GM12878 (cell line): ENCODE results near the gene ZNF526.

Source experiments
- CTCF ChIP-seq, 3 experiments: IDR thresholded peaks in 2 of 3; conservative IDR thresholded peaks in 1 of 3; 2 replicates each; pipeline ENCODE4 v1.5.1; 2011; ENCODE audit warnings: low read depth in 3 of 3, low read length in 3 of 3, mild to moderate bottlenecking in 3 of 3, control low read depth in 2 of 3, moderate library complexity in 2 of 3, inconsistent platforms in 1 of 3, mixed read lengths in 1 of 3; ENCODE audit not compliant: control insufficient read depth in 2 of 3, insufficient read depth in 1 of 3; ENCODE audit errors: extremely low read depth in 1 of 3
- ELK1 ChIP-seq: IDR thresholded peaks from 2 replicates; pipeline ENCODE4 v1.6.1; 2012; ENCODE audit warnings: low read depth, low read length, improper control_type of control experiment
- IKZF1 ChIP-seq: fragments of 450-650 bp; conservative IDR thresholded peaks from 2 replicates; pipeline ENCODE4 v1.6.1; 2017; ENCODE audit warnings: antibody characterized with exemption, mild to moderate bottlenecking
- NRF1 ChIP-seq: conservative IDR thresholded peaks from 2 replicates; pipeline ENCODE4 v1.6.1; 2011; ENCODE audit warnings: mild to moderate bottlenecking, low read depth, low read length, improper control_type of control experiment
- PBX3 ChIP-seq: IDR thresholded peaks from 2 replicates; pipeline ENCODE4 v1.6.1; 2011; ENCODE audit warnings: mild to moderate bottlenecking, low read depth, low read length, moderate library complexity; ENCODE audit not compliant: insufficient replicate concordance
- RCOR1 ChIP-seq: conservative IDR thresholded peaks from 2 replicates; pipeline ENCODE4 v1.6.1; 2012; ENCODE audit warnings: low read depth, low read length, improper control_type of control experiment
- SMC3 ChIP-seq: IDR thresholded peaks from 2 replicates; pipeline ENCODE4 v1.6.1; 2011; ENCODE audit warnings: low read length, improper control_type of control experiment, borderline replicate concordance
- TF ChIP-seq, protein P1 (sequence below): IDR thresholded peaks from 2 replicates; pipeline ENCODE4 v1.6.1; 2012; ENCODE audit warnings: low read length, inconsistent platforms

DNA sequence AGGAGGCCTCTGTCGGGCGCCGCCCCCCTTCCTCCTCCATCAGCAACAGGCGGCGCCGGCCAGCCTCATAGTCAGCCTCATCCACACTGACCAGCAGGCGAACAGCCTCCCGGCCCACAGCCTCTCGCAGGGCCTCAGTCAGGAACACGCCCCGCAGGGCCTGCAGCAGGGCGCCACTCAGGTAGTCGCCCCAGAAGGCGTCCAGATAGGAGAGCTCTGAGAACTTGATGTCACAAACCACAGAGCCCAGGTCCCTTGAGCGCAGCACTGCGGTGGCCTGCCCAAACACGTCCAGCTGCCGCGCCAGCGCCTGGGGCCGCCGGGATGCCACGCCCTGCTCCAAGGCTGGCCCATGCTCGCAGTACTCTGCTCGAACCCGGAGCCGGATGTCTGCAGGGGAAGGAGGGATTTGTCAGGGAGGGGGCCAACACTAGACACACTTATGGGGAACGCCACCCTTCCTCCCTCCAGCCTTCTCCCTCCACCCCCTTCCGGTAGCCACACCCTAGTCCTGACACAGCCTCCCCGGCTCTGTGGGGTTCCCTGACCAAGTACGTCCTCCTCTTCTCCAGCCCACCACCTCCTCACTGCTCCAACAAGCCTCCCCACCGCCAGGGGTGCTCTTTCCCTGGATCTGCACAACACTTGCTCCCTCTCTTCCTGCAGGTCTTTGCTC, 20.5 kb upstream of the ZNF526 start:
- TF ChIP-seq SMC3 (no peak; the same call in 1 of the 2 replicates), CTCF (IDR thresholded peaks at IDR 0.05 in 2 of 3, conservative IDR thresholded peaks at IDR 0.05 in 1 of 3; ENCODE audit: control insufficient read depth in 2 of 3, extremely low read depth in 1 of 3, insufficient read depth in 1 of 3, low read depth in 3 of 3, low read length in 3 of 3) (peak; percentile 55 to 67 (median 61)), RCOR1 (no peak), ELK1 (no peak), IKZF1 (peak; percentile 66; the same call in 1 of the 2 replicates), NRF1 (no peak), PBX3 (no peak)
- TF ChIP-seq, protein P1, sequence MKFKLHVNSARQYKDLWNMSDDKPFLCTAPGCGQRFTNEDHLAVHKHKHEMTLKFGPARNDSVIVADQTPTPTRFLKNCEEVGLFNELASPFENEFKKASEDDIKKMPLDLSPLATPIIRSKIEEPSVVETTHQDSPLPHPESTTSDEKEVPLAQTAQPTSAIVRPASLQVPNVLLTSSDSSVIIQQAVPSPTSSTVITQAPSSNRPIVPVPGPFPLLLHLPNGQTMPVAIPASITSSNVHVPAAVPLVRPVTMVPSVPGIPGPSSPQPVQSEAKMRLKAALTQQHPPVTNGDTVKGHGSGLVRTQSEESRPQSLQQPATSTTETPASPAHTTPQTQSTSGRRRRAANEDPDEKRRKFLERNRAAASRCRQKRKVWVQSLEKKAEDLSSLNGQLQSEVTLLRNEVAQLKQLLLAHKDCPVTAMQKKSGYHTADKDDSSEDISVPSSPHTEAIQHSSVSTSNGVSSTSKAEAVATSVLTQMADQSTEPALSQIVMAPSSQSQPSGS = no peak
